ENCODE measurements around the gene BCAS3.

GRCh38 chr17:61065263-61065773 is 387.7 kb downstream of the BCAS3 start:
- TF ChIP-seq CTCF (IDR thresholded peaks at IDR 0.05) (no peak), POLR2A (IDR thresholded peaks at IDR 0.05) (no peak)
